Naive thymus-derived CD8-positive, alpha-beta T cell (primary cell): ENCODE results near the gene DEFB123. TPM values are rescaled to one million over a fixed set of nuclear protein-coding genes. Genes with fewer than 3 reads are reported as not detected.

Experiments
- ATAC-seq, 2 donors: fragments of 150-1000 bp; cut with Tn5 transposase in 1 of 2; sonication (Bioruptor Pico), chemical (Tn5 transposase) in 1 of 2; 1 replicate in 1 of 2; 2 replicates in 1 of 2; pipeline ENCODE4 v1.10.0; 2021; ENCODE audit warnings: mild to moderate bottlenecking in 2 of 2, moderate library complexity in 2 of 2
- POLR2A ChIA-PET: fragments of 350-600 bp; sonication (Branson Sonifier 250); formaldehyde crosslinking; loops from one replicate; lab custom pipeline; 2021; ENCODE audit warnings: antibody characterized with exemption; lab: Charles Lee
- DNase-seq, 10 donors: peaks; one replicate each; pipeline versions ENCODE4 v3.0.0 to v3.0.0-alpha.2; 2020 to 2022
- H3K27ac Mint-ChIP-seq, 10 donors: one replicate each; pipeline ENCODE4 v1.8.0; 2020 to 2022; ENCODE audit warnings: mild to moderate bottlenecking in 10 of 10, mixed read lengths in 10 of 10, moderate library complexity in 4 of 10, inconsistent platforms in 1 of 10
- H3K27me3 Mint-ChIP-seq, 5 donors: one replicate each; pipeline ENCODE4 v1.8.0; 2021 to 2022; ENCODE audit warnings: mixed read lengths in 5 of 5
- H3K36me3 Mint-ChIP-seq, 3 donors: one replicate each; pipeline ENCODE4 v1.8.0; 2020 to 2022; ENCODE audit warnings: mixed read lengths in 3 of 3, mild to moderate bottlenecking in 2 of 3, inconsistent platforms in 1 of 3
- H3K4me1 Mint-ChIP-seq, 4 donors: one replicate each; pipeline ENCODE4 v1.8.0; 2021 to 2022; ENCODE audit warnings: mixed read lengths in 4 of 4
- H3K4me3 Mint-ChIP-seq, 10 donors: one replicate each; pipeline ENCODE4 v1.8.0; 2020 to 2022; ENCODE audit warnings: mild to moderate bottlenecking in 10 of 10, mixed read lengths in 10 of 10, moderate library complexity in 6 of 10, inconsistent platforms in 1 of 10
- H3K9me3 Mint-ChIP-seq, 9 donors: one replicate each; pipeline ENCODE4 v1.8.0; 2020 to 2022; ENCODE audit warnings: mixed read lengths in 9 of 9, mild to moderate bottlenecking in 3 of 9, inconsistent platforms in 1 of 9, moderate library complexity in 1 of 9
- polyA plus RNA-seq, 3 donors: library from polyadenylated mRNA; unstranded; fragments of 300-500 nt; fragmentation: Illumina TruSeq; gene quantifications; one replicate each; pipeline ENCODE4 v1.2.3, GENCODE V29; 2021
- total RNA-seq, 8 experiments: library from RNA in 2 of 8; stranded (reverse) in 2 of 8; gene quantifications; one replicate each; pipeline ENCODE4 v1.2.3 and lab custom pipeline; 2021 to 2026

The DEFB123 gene
- total and polyA plus RNA-seq, 5 experiments from 2014 or later, result not detected

DNA sequence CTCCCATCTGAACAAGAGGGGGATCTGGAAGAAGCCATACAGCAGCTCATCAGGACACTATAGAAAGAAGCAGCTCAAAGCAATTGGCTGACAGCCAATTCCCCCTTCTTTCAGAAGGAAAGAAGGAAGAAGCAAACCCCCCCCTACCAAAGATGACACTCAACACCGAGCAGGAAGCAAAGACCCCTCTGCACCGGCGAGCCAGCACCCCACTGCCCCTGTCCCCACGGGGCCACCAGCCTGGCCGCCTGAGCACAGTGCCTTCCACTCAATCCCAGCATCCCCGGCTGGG is 35.8 kb downstream of the DEFB123 start:
- Mint-ChIP-seq H3K9me3 (peaks cover 0 to 5% (median 3%) of the 10 kb centered on the region in 9 donors), H3K27ac (no peak overlapping the region), H3K27me3 (peaks cover 22 to 72% (median 44%) of the 10 kb centered on the region in 5 donors), H3K4me3 (no peak overlapping the region), H3K36me3 (peaks cover 0 to 5% (median 2%) of the 10 kb centered on the region in 3 donors), H3K4me1 (peaks cover 0 to 11% (median 5%) of the 10 kb centered on the region in 4 donors)
- ATAC-seq (no peak), DNase-seq (no peak)
- POLR2A ChIA-PET, result no interaction called here

DNA sequence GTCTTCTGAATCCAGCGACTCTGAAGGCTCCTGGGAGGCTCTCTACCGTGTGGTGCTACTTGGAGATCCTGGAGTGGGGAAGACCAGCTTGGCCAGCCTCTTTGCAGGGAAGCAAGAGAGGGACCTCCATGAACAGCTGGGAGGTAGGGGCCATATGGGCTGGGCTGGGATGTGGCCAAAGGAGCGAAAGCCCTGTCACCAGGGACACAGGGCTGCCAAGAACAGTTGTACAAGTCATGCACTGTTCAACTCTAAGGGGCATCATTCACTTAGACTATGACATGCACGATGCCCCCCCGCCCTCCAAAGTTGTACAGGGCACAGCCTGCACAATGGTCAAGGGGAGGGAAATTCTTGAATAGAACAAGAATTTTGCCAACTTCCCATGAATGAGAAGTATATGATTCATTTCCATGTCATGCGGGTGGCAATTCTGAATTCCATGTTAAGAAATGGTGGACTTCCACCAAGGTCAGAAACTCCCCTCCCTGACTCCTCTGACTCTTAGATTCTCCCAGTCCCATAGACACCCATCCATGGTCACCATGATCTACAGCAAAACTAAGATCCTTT is 36.3 kb downstream of the DEFB123 start:
- DNase-seq (no peak), ATAC-seq (no peak)
- Mint-ChIP-seq H3K27ac (no peak overlapping the region), H3K4me1 (peaks cover 0 to 11% (median 6%) of the 10 kb centered on the region in 4 donors), H3K27me3 (peaks cover 24 to 77% (median 48%) of the 10 kb centered on the region in 5 donors), H3K9me3 (peaks cover 0 to 5% (median 3%) of the 10 kb centered on the region in 9 donors), H3K4me3 (no peak overlapping the region), H3K36me3 (peaks cover 0 to 5% (median 2%) of the 10 kb centered on the region in 3 donors)
- POLR2A ChIA-PET, result no interaction called here

DNA sequence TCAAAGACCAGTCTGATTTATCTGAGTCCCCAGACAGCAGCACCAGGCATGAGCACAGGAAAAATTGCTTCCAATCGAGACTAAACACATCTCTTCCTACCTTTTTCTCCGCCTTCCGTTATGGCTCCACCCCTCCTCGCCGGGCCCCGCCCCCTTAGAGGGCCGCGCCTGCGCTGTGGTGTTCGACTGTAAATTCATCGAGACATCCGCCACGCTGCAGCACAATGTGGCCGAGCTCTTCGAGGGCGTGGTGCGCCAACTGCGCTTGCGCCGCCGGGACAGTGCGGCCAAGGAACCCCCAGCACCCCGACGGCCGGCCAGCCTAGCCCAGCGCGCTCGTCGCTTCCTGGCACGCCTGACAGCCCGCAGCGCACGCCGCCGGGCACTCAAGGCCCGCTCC is 43.6 kb downstream of the DEFB123 start:
- Mint-ChIP-seq H3K4me3 (no peak overlapping the region), H3K27ac (no peak overlapping the region), H3K4me1 (peaks cover 0 to 11% (median 4%) of the 10 kb centered on the region in 4 donors), H3K27me3 (peaks cover 13 to 60% (median 39%) of the 10 kb centered on the region in 5 donors), H3K9me3 (no peaks in the 10 kb centered on the region), H3K36me3 (peaks cover 0 to 2% (median 0%) of the 10 kb centered on the region in 3 donors)
- ATAC-seq, result no peak
- DNase-seq, result peak in 1 of 10 donors; percentile 4
- POLR2A ChIA-PET, result no interaction called here

DNA sequence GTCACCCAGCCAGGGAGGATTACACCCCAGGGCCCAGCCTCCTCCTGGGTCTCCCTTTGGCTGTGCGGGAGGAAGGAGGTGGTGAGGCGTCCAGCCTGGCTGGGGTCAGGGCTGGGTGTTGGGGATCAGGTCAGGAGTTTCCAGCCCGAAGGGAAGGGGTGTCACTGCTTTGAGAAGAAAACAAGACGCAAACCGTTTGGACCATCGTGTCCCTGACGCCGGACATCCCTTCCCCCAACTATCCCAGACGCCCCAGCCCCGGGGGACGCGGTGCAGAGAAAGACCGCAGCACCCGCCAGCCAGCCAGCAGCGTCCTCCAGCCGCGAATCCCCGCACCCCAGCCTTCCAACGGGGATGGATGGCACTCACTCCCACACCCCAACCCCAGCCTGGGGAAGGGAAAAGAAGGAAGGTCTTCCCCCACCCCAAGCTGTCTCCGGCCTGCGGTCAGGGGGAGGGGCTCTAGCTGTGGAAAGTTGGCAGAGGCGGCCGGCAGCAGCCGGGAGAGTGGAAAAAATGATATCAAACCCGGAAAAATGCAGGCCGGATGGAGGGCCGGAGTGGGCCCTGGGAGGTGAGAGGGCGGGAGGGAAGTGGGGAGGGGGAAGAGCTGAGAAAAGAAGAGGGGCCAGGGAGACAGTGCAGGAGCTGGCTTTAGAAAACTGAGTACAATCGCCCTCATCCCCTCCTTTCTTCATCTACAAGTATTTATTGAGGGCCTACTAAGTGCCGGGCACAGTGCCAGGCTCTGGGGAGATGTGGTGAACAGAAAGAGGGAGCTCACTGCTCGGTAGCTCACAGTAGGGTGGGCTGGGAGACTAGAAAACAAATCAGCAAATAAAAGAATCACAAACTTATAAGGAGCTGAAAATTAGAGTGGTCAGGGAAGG is 45.3 kb downstream of the DEFB123 start:
- DNase-seq, result no peak
- peaks cover 13 to 55% (median 35%) of the 10 kb centered on the region in 5 donors for H3K27me3 Mint-ChIP-seq
- no peak overlapping the region for H3K4me3 Mint-ChIP-seq
- peak overlapping the region in 1 of 10 donors; percentile 21 for H3K27ac Mint-ChIP-seq
- ATAC-seq, result no peak
- H3K9me3 Mint-ChIP-seq, result no peaks in the 10 kb centered on the region
- POLR2A ChIA-PET, result no interaction called here
- peaks cover 0 to 2% (median 0%) of the 10 kb centered on the region in 3 donors for H3K36me3 Mint-ChIP-seq
- peaks cover 0 to 11% (median 4%) of the 10 kb centered on the region in 4 donors for H3K4me1 Mint-ChIP-seq

DNA sequence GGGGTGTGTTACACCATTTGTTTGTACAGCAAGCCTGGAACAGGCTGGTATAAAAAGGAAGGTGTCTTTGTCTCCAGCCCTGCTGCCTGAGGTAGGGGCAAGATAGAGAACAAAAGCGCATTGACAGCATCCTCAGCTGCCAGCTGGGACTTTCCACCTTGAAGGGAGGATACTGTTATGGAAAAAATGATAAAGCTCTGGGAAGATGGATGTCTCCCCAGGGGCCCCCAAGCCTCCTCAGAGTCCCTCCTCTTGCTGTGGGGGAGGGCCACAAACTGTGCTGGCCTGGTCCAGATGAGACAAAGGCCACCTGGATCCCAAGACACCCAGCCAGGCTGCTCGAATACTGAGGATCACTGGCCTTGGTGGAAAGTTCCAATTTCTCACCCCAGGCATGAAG is 47.7 kb downstream of the DEFB123 start:
- peaks cover 10 to 33% (median 18%) of the 10 kb centered on the region in 5 donors for H3K27me3 Mint-ChIP-seq
- H3K36me3 Mint-ChIP-seq, result peaks cover 0 to 2% (median 0%) of the 10 kb centered on the region in 3 donors
- no peak for DNase-seq
- no peaks in the 10 kb centered on the region for H3K9me3 Mint-ChIP-seq
- no peak for ATAC-seq
- POLR2A ChIA-PET, result no interaction called here
- H3K27ac Mint-ChIP-seq, result no peak overlapping the region
- H3K4me3 Mint-ChIP-seq, result no peak overlapping the region
- H3K4me1 Mint-ChIP-seq, result peaks cover 0 to 11% (median 2%) of the 10 kb centered on the region in 4 donors

DNA sequence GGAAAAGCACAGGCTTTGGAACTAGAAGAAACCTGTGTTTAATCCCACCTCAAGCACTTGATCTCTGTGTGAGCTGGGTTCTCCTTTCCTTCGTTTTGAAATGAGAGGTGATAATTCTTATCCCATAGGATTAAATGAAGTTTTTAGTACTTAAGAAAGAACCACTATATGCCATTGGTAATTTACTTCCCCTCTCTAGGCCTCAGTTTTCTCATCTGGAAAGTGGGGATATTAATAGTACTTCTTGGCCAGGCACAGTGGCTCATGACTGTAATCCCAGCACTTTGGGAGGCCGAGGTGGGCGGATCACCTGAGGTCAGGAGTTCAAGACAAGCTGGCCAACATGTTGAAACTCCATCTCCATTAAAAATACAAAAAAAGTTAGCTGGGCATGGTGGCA is 48.7 kb downstream of the DEFB123 start:
- POLR2A ChIA-PET, result no interaction called here
- H3K27ac Mint-ChIP-seq, result no peak overlapping the region
- DNase-seq, result no peak
- H3K9me3 Mint-ChIP-seq, result no peaks in the 10 kb centered on the region
- peaks cover 13 to 35% (median 21%) of the 10 kb centered on the region in 5 donors for H3K27me3 Mint-ChIP-seq
- H3K4me1 Mint-ChIP-seq, result peaks cover 0 to 11% (median 2%) of the 10 kb centered on the region in 4 donors
- H3K36me3 Mint-ChIP-seq, result peaks cover 0 to 2% (median 0%) of the 10 kb centered on the region in 3 donors
- ATAC-seq, result no peak
- no peak overlapping the region for H3K4me3 Mint-ChIP-seq

DNA sequence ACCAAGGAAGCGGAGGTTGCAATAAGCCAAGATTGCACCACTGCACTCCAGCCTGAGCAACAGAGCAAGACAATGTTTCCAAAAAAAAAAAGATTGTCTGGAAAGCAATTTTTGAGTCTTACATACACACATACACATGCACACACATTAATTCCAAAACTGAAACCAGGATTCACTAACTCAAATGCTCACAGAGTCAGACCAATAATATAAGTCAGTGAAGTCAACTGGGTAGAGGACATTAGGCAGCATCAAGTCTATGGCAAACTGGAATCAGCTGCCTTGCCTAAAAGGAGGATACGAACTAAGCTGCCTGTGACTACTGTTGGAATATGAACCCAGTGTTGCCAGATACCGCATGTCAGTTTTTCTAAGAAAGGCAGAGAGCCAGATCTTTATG is 50.3 kb downstream of the DEFB123 start:
- peaks cover 0 to 3% (median 0%) of the 10 kb centered on the region in 4 donors for H3K4me1 Mint-ChIP-seq
- H3K4me3 Mint-ChIP-seq, result no peak overlapping the region
- ATAC-seq (no peak), DNase-seq (no peak)
- peaks cover 12 to 35% (median 15%) of the 10 kb centered on the region in 5 donors for H3K27me3 Mint-ChIP-seq
- H3K27ac Mint-ChIP-seq, result no peak overlapping the region
- POLR2A ChIA-PET, result no interaction called here
- H3K9me3 Mint-ChIP-seq, result no peaks in the 10 kb centered on the region
- no peaks in the 10 kb centered on the region for H3K36me3 Mint-ChIP-seq

DNA sequence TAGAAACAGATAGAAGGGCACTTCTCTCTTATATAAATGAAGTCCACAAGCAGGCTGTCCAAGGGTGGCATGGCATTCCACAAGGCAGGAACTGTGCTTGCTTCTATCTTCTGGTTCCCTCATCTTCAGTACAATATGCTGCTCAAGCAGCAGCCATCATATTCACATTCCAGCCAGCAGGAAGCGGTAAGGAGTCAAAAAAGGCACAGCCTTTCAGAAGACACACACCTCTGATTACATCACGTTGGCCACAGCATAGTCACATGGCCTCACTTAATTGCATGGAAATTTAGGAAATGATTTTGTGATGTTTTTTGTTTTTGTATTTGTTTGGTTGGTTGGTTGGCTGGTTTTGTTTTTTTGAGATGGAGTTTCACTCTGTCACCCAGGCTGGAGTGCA is 53.7 kb downstream of the DEFB123 start:
- POLR2A ChIA-PET, result no interaction called here
- H3K4me3 Mint-ChIP-seq, result no peak overlapping the region
- peaks cover 0 to 2% (median 0%) of the 10 kb centered on the region in 3 donors for H3K36me3 Mint-ChIP-seq
- no peaks in the 10 kb centered on the region for H3K4me1 Mint-ChIP-seq
- H3K9me3 Mint-ChIP-seq, result no peaks in the 10 kb centered on the region
- H3K27me3 Mint-ChIP-seq, result peaks cover 15 to 33% (median 16%) of the 10 kb centered on the region in 5 donors
- no peak overlapping the region for H3K27ac Mint-ChIP-seq
- no peak for ATAC-seq
- DNase-seq, result no peak

DNA sequence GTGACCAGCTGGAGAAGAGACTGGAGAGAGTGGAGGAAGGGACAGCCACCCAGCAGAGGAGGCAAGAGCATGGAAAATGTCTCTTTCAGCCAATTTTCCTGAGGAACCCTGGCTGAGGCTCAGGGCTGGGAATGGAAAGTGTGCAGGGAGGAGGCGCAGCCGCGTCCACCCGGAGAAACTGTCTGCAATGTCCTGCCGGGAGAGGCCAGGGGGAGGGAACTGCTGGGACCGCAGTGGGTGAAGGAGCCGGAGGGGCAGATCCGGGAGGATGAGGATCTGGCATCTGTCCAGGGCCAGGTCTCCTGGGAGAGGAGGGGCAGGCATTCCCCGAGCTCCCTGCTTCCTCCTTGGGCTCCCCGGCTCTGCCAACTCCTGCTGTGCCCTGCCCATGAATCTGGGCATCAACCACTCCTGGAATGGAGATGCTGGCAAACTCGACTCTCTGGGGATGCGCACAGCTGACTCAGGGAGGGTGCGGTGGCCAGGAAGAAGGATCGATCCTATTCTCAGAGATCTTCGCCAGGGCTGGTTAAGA is 56.4 kb downstream of the DEFB123 start:
- peaks cover 0 to 2% (median 0%) of the 10 kb centered on the region in 3 donors for H3K36me3 Mint-ChIP-seq
- H3K27ac Mint-ChIP-seq, result no peak overlapping the region
- no peaks in the 10 kb centered on the region for H3K9me3 Mint-ChIP-seq

DNA sequence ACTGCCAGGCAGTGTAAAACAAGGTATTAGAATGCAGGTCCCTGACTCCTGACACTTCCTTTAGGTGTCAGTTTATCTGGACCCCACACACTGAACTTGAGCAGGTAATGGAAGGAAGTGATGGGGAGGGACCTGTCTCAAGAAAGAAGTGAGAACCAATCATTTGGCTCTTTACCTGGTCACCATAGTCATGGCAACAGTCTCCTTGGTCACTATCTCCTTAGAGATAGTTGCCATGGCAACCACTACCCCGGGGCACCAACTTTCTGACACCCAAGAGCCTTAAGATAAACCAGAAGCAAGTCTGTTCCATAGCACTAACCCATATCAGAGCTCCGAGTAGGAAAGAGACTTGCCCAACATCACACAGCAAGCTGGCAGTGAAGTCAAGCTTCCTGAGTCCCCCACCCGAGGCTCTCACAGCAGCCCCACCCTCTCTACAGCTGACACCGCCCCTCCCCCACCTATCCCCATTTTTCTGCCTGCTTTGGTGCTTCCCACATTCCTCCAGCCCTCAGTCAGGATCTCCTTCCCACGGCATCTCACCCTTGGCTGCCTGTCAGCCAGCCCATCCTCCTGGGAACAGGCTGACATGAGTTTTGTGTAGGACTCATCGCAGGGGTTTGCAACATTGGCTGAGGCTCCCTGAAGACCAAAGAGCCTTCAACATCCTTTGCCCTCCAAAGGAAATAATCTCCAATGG is 57.6 kb downstream of the DEFB123 start:
- Mint-ChIP-seq H3K27me3 (peaks cover 13 to 33% (median 15%) of the 10 kb centered on the region in 5 donors), H3K27ac (no peak overlapping the region), H3K4me1 (peaks cover 0 to 6% (median 2%) of the 10 kb centered on the region in 4 donors), H3K4me3 (no peak overlapping the region), H3K9me3 (no peaks in the 10 kb centered on the region), H3K36me3 (peaks cover 0 to 2% (median 0%) of the 10 kb centered on the region in 3 donors)
- DNase-seq (no peak), ATAC-seq (no peak)
- POLR2A ChIA-PET, result no interaction called here

More for the DNA sequence above, 56.4 kb downstream of the DEFB123 start:
- no peak overlapping the region for H3K4me3 Mint-ChIP-seq
- POLR2A ChIA-PET, result no interaction called here
- no peaks in the 10 kb centered on the region for H3K4me1 Mint-ChIP-seq
- DNase-seq (no peak), ATAC-seq (no peak)
- peaks cover 14 to 33% (median 15%) of the 10 kb centered on the region in 5 donors for H3K27me3 Mint-ChIP-seq
